Activated naive CD4-positive, alpha-beta T cell treated with anti-CD3 and anti-CD28 coated beads, Interleukin-2, amount 10 ng/mL, durations not matched to agents 7 days and 5 days (primary cell): ENCODE measurements around the gene SPPL2A.

Experiments used
- CTCF ChIA-PET: fragments of 350-600 bp; sonication (Branson Sonifier 250); formaldehyde crosslinking; loops from one replicate; lab custom pipeline; 2021; ENCODE audit warnings: antibody characterized with exemption; lab: Charles Lee
- DNase-seq: peaks from one replicate; pipeline ENCODE4 v3.0.0-alpha.2; 2020
- H3K27ac Mint-ChIP-seq: one replicate; pipeline ENCODE4 v1.8.0; 2021; ENCODE audit warnings: mild to moderate bottlenecking, moderate library complexity, mixed read lengths
- H3K27me3 Mint-ChIP-seq: one replicate; pipeline ENCODE4 v1.8.0; 2021; ENCODE audit warnings: mild to moderate bottlenecking, mixed read lengths
- H3K36me3 Mint-ChIP-seq: one replicate; pipeline ENCODE4 v1.8.0; 2021; ENCODE audit warnings: mixed read lengths
- H3K4me1 Mint-ChIP-seq: one replicate; pipeline ENCODE4 v1.8.0; 2021; ENCODE audit warnings: mixed read lengths
- H3K4me3 Mint-ChIP-seq: one replicate; pipeline ENCODE4 v1.8.0; 2021; ENCODE audit warnings: mild to moderate bottlenecking, moderate library complexity, mixed read lengths
- H3K9me3 Mint-ChIP-seq: one replicate; pipeline ENCODE4 v1.8.0; 2021; ENCODE audit warnings: mixed read lengths

SPPL2A gene

GRCh38 chr15:50790778-50791453 is 25.4 kb upstream of the SPPL2A start:
- H3K4me1 Mint-ChIP-seq, result no peaks in the 10 kb centered on the region
- no peak overlapping the region for H3K4me3 Mint-ChIP-seq
- H3K9me3 Mint-ChIP-seq, result no peaks in the 10 kb centered on the region
- H3K27ac Mint-ChIP-seq, result no peak overlapping the region
- no peaks in the 10 kb centered on the region for H3K27me3 Mint-ChIP-seq
- CTCF ChIA-PET, result no interaction called here
- DNase-seq, result no peak
- H3K36me3 Mint-ChIP-seq, result no peaks in the 10 kb centered on the region

GRCh38 chr15:50786871-50787270 is 21.4 kb upstream of the SPPL2A start:
- CTCF ChIA-PET, result interaction anchor here (0.8 kb wide), 1 partner anchor 362 kb away, joined by 3 read pairs; no protein-coding TSS in a partner anchor
- no peak overlapping the region for H3K27ac Mint-ChIP-seq
- no peaks in the 10 kb centered on the region for H3K9me3 Mint-ChIP-seq
- H3K4me1 Mint-ChIP-seq, result no peaks in the 10 kb centered on the region
- DNase-seq, result no peak
- H3K36me3 Mint-ChIP-seq, result no peaks in the 10 kb centered on the region
- H3K4me3 Mint-ChIP-seq, result no peak overlapping the region
- peaks cover 8% of the 10 kb centered on the region for H3K27me3 Mint-ChIP-seq

GRCh38 chr15:50786438-50786837 is 20.9 kb upstream of the SPPL2A start:
- no peaks in the 10 kb centered on the region for H3K4me1 Mint-ChIP-seq
- H3K9me3 Mint-ChIP-seq, result no peaks in the 10 kb centered on the region
- peaks cover 10% of the 10 kb centered on the region for H3K27me3 Mint-ChIP-seq
- H3K36me3 Mint-ChIP-seq, result no peaks in the 10 kb centered on the region
- DNase-seq, result no peak
- CTCF ChIA-PET, result interaction anchor here (0.8 kb wide), 1 partner anchor 361 kb away, joined by 3 read pairs; no protein-coding TSS in a partner anchor
- no peak overlapping the region for H3K27ac Mint-ChIP-seq
- H3K4me3 Mint-ChIP-seq, result no peak overlapping the region

GRCh38 chr15:50783895-50784294 is 18.4 kb upstream of the SPPL2A start:
- no peak for DNase-seq
- Mint-ChIP-seq H3K4me3 (no peak overlapping the region), H3K9me3 (no peaks in the 10 kb centered on the region), H3K27me3 (peaks cover 10% of the 10 kb centered on the region), H3K36me3 (no peaks in the 10 kb centered on the region), H3K4me1 (no peaks in the 10 kb centered on the region), H3K27ac (no peak overlapping the region)
- CTCF ChIA-PET, result no interaction called here

DNA sequence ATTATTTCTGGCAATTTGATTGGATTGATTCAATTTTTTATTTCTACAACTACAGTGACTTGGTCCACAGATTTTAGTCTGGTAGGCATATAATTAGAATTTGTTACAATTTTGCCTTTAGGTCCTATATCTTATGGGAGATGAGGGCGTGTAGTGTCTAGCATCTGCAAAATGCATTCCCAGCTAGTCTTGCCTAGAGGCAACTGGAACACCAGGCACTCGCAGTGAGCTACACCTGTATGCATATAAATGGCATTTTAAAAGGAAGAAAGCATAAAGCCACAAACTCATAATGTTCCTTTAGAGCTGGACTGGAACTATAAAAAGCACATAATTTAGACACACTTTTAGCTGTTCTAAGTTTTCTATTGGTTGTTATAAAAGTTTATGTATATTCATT is 17.9 kb upstream of the SPPL2A start:
- CTCF ChIA-PET, result no interaction called here
- no peak overlapping the region for H3K27ac Mint-ChIP-seq
- no peaks in the 10 kb centered on the region for H3K4me1 Mint-ChIP-seq
- peaks cover 10% of the 10 kb centered on the region for H3K27me3 Mint-ChIP-seq
- H3K36me3 Mint-ChIP-seq, result no peaks in the 10 kb centered on the region
- no peaks in the 10 kb centered on the region for H3K9me3 Mint-ChIP-seq
- DNase-seq, result no peak
- no peak overlapping the region for H3K4me3 Mint-ChIP-seq

GRCh38 chr15:50778086-50778485 is 12.6 kb upstream of the SPPL2A start:
- Mint-ChIP-seq H3K9me3 (no peaks in the 10 kb centered on the region), H3K36me3 (no peaks in the 10 kb centered on the region), H3K27me3 (peaks cover 5% of the 10 kb centered on the region), H3K4me3 (no peak overlapping the region), H3K27ac (no peak overlapping the region), H3K4me1 (peaks cover 4% of the 10 kb centered on the region)
- no peak for DNase-seq
- CTCF ChIA-PET, result no interaction called here

DNA sequence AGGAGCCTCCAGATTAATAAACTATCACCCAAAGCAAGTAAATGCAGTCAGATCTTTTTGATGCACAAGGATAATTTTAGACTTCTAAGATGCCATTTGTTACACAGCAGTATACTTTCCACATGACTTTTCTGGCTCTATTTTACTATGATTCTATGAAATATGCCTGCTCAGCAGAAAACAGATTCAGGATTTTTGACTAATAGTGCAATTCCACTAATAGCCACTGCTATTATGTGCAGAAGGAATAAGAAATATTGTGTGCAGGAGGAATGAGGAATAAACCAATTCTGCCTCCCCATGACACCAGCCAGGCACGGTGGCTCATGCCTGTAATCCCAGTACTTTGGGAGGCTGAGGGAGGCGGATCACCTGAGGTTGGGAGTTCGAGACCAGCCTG is 11.5 kb upstream of the SPPL2A start:
- H3K4me1 Mint-ChIP-seq, result peaks cover 4% of the 10 kb centered on the region
- CTCF ChIA-PET, result interaction anchor here (1.2 kb wide), 1 partner anchor 15 kb away, joined by 4 read pairs; no protein-coding TSS in a partner anchor
- H3K27me3 Mint-ChIP-seq, result peaks cover 3% of the 10 kb centered on the region
- no peak for DNase-seq
- H3K36me3 Mint-ChIP-seq, result no peaks in the 10 kb centered on the region
- H3K4me3 Mint-ChIP-seq, result no peak overlapping the region
- H3K27ac Mint-ChIP-seq, result no peak overlapping the region
- H3K9me3 Mint-ChIP-seq, result no peaks in the 10 kb centered on the region

GRCh38 chr15:50774450-50774849 is 8.9 kb upstream of the SPPL2A start:
- no peaks in the 10 kb centered on the region for H3K9me3 Mint-ChIP-seq
- no peak overlapping the region for H3K4me3 Mint-ChIP-seq
- H3K36me3 Mint-ChIP-seq, result no peaks in the 10 kb centered on the region
- H3K27ac Mint-ChIP-seq, result no peak overlapping the region
- H3K4me1 Mint-ChIP-seq, result peaks cover 4% of the 10 kb centered on the region
- DNase-seq, result peak; percentile 36
- H3K27me3 Mint-ChIP-seq, result no peaks in the 10 kb centered on the region
- CTCF ChIA-PET, result interaction anchor here (0.6 to 1.1 kb wide), 2 partner anchors 100 to 363 kb away, joined by 3 read pairs; no protein-coding TSS in a partner anchor

GRCh38 chr15:50773389-50773788 is 7.9 kb upstream of the SPPL2A start:
- H3K27me3 Mint-ChIP-seq, result peaks cover 7% of the 10 kb centered on the region
- H3K9me3 Mint-ChIP-seq, result no peaks in the 10 kb centered on the region
- no peak for DNase-seq
- H3K27ac Mint-ChIP-seq, result no peak overlapping the region
- peaks cover 4% of the 10 kb centered on the region for H3K4me1 Mint-ChIP-seq
- H3K36me3 Mint-ChIP-seq, result no peaks in the 10 kb centered on the region
- CTCF ChIA-PET, result no interaction called here
- H3K4me3 Mint-ChIP-seq, result no peak overlapping the region

DNA sequence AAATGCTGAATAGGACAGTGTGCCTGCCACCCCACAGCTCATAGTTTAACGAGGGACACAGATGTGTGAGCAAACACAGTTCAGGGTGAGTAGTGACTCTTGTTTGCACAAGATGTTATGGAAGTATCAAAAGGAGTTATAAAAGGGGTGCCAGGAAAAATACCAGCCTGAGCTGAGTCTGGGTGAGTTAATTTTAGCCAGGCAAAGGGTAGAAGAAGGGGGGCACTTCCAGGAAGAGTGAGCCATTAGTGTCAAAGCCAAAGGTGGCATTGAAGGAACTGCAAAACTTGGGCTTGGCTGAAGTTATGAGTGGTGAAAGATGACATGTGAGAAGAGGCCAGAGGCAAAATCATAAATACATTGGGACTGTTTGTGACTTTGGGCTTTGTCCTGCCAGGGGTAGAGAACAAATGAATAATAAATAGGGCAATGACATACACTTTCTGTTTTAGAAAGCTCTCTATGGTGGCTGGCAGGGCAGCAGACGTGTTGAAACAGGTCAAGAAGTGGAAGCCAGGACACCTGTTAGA is 1.9 kb upstream of the SPPL2A start:
- no peak overlapping the region for H3K27ac Mint-ChIP-seq
- H3K36me3 Mint-ChIP-seq, result peaks cover 13% of the 10 kb centered on the region
- H3K4me3 Mint-ChIP-seq, result no peak overlapping the region
- H3K27me3 Mint-ChIP-seq, result peaks cover 7% of the 10 kb centered on the region
- H3K9me3 Mint-ChIP-seq, result no peaks in the 10 kb centered on the region
- H3K4me1 Mint-ChIP-seq, result peaks cover 36% of the 10 kb centered on the region
- CTCF ChIA-PET, result interaction anchor here (1.6 kb wide), 1 partner anchor 109 kb away, joined by 4 read pairs; no protein-coding TSS in a partner anchor
- DNase-seq, result no peak

GRCh38 chr15:50764461-50765194 is 878 bp downstream of the SPPL2A start:
- no peaks in the 10 kb centered on the region for H3K9me3 Mint-ChIP-seq
- H3K27ac Mint-ChIP-seq, result peak overlapping the region; percentile 95
- peak; percentile 38 for DNase-seq
- CTCF ChIA-PET, result interaction anchor here (1.0 kb wide), 1 partner anchor 142 kb away, joined by 3 read pairs; no protein-coding TSS in a partner anchor
- peaks cover 16% of the 10 kb centered on the region for H3K36me3 Mint-ChIP-seq
- peaks cover 45% of the 10 kb centered on the region for H3K4me1 Mint-ChIP-seq
- peaks cover 7% of the 10 kb centered on the region for H3K27me3 Mint-ChIP-seq
- H3K4me3 Mint-ChIP-seq, result peak overlapping the region; percentile 91

- no peaks in the 10 kb centered on the region for H3K9me3 Mint-ChIP-seq
- H3K36me3 Mint-ChIP-seq, result peaks cover 16% of the 10 kb centered on the region
- DNase-seq, result no peak
- H3K27ac Mint-ChIP-seq, result no peak overlapping the region
- no peak overlapping the region for H3K4me3 Mint-ChIP-seq
- H3K27me3 Mint-ChIP-seq, result no peaks in the 10 kb centered on the region
- CTCF ChIA-PET, result no interaction called here
- peaks cover 23% of the 10 kb centered on the region for H3K4me1 Mint-ChIP-seq
Measured at GRCh38 chr15:50758712-50759205, 6.7 kb downstream of the SPPL2A start.

GRCh38 chr15:50753463-50753862 is 12.0 kb downstream of the SPPL2A start:
- no peak overlapping the region for H3K27ac Mint-ChIP-seq
- H3K9me3 Mint-ChIP-seq, result no peaks in the 10 kb centered on the region
- DNase-seq, result no peak
- H3K36me3 Mint-ChIP-seq, result peaks cover 15% of the 10 kb centered on the region
- H3K4me3 Mint-ChIP-seq, result no peak overlapping the region
- CTCF ChIA-PET, result no interaction called here
- peaks cover 4% of the 10 kb centered on the region for H3K4me1 Mint-ChIP-seq
- H3K27me3 Mint-ChIP-seq, result no peaks in the 10 kb centered on the region

- peaks cover 20% of the 10 kb centered on the region for H3K36me3 Mint-ChIP-seq
- no peak overlapping the region for H3K4me3 Mint-ChIP-seq
- no peak overlapping the region for H3K27ac Mint-ChIP-seq
- H3K4me1 Mint-ChIP-seq, result peaks cover 4% of the 10 kb centered on the region
- H3K9me3 Mint-ChIP-seq, result no peaks in the 10 kb centered on the region
- no peak for DNase-seq
- CTCF ChIA-PET, result interaction anchor here (0.6 kb wide), 1 partner anchor 136 kb away, joined by 3 read pairs; no protein-coding TSS in a partner anchor
- H3K27me3 Mint-ChIP-seq, result no peaks in the 10 kb centered on the region
Measured at GRCh38 chr15:50751394-50751793, 14.1 kb downstream of the SPPL2A start.
